Natural killer cell treated with Interleukin-12 subunit alpha and Interleukin-12 subunit beta and Interleukin-15 and Interleukin-18, amount 100 ng/mL, for 72 hours (primary cell): ENCODE data around the gene AMZ2. TPM values are rescaled to one million over a fixed set of nuclear protein-coding genes. Genes with fewer than 3 reads are reported as not detected.
"Not testable (repeated sequence)": the region's sequence is repeated elsewhere in the genome, so short reads cannot be mapped to it uniquely, and the experiment has no call there.

Source experiments
- ATAC-seq, 2 donors: fragments of 150-1000 bp; cut with Tn5 transposase in 1 of 2; sonication (Bioruptor Pico), chemical (Tn5 transposase) in 1 of 2; 2 replicates each; pipeline ENCODE4 v1.10.0; 2021
- DNase-seq: peaks from one replicate; pipeline ENCODE4 v3.0.0; 2022; ENCODE audit warnings: low spot score
- H3K27ac Mint-ChIP-seq, 2 donors: 1 replicate in 1 of 2; 2 replicates in 1 of 2; pipeline ENCODE4 v1.8.0; 2022; ENCODE audit warnings: mixed read lengths in 2 of 2, mild to moderate bottlenecking in 1 of 2, moderate library complexity in 1 of 2
- H3K27me3 Mint-ChIP-seq, 2 donors: 1 replicate in 1 of 2; 2 replicates in 1 of 2; pipeline ENCODE4 v1.8.0; 2022; ENCODE audit warnings: mixed read lengths in 2 of 2
- H3K36me3 Mint-ChIP-seq: one replicate; pipeline ENCODE4 v1.8.0; 2022; ENCODE audit warnings: mixed read lengths
- H3K4me1 Mint-ChIP-seq, 2 donors: 1 replicate in 1 of 2; 2 replicates in 1 of 2; pipeline ENCODE4 v1.8.0; 2022; ENCODE audit warnings: low read depth in 2 of 2, mixed read lengths in 2 of 2, mild to moderate bottlenecking in 1 of 2
- H3K4me3 Mint-ChIP-seq: one replicate; pipeline ENCODE4 v1.8.0; 2022; ENCODE audit warnings: mixed read lengths
- H3K9me3 Mint-ChIP-seq: 2 replicates; pipeline ENCODE4 v1.8.0; 2022; ENCODE audit warnings: mixed read lengths
- total RNA-seq, 2 donors: library from RNA; stranded (reverse); gene quantifications; one replicate each; pipeline ENCODE4 v1.2.3, GENCODE V29; 2022

AMZ2 gene, protein sequence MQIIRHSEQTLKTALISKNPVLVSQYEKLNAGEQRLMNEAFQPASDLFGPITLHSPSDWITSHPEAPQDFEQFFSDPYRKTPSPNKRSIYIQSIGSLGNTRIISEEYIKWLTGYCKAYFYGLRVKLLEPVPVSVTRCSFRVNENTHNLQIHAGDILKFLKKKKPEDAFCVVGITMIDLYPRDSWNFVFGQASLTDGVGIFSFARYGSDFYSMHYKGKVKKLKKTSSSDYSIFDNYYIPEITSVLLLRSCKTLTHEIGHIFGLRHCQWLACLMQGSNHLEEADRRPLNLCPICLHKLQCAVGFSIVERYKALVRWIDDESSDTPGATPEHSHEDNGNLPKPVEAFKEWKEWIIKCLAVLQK
- 10 to 100 TPM; 47.1 to 62.2 TPM for total RNA-seq

DNA sequence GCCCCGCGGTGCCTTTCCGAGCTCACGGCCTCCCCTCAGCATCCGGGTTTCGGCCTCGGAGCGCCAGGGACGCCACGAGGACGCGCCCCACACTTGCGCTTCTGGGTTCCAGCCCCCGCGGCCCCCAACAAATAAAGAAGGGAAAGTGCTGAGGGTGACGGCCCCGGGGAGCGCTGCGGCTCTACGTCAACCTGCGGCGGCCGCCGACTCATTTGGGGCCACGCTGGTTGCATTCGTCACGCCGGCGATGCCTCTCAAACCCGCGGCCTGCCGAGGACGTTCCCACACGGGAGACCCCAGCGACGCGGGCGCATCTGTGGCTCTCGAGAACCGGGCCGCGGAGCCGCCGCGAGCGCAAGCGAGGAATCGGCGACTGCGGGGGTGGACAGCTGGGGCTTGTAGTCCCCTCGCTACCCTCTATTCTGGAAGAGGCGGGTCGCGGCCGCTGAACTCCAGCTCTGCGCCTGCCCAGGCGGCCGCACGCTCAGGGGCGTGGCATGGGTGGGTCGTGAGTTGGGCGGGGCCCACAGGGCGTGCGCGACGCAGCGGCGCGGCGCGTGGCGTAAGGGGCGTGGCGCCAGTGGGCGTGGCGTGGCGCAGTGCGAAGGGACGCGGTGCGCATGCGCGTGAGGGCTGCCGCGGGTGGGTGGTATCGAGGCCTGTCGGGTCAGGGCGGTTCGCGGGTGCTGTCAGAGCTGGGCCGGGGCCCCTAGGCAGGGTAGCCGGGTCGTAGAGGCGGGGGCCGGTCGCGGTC lies at the start of gene AMZ2:
AMZ2 (plus strand) TSS at position 599 of the 754 bp plus-strand sequence. CDS start 2,145 bp downstream, outside the sequence.
- Mint-ChIP-seq H3K27me3 (no peaks in the 10 kb centered on the region), H3K36me3 (no peaks in the 10 kb centered on the region), H3K4me3 (peak within 1 kb of the TSS; percentile 88), H3K27ac (peak within 1 kb of the TSS; percentile 97 to 98), H3K4me1 (peaks cover 27 to 29% of the 10 kb centered on the region in 2 donors), H3K9me3 (no peaks in the 10 kb centered on the region)
- ATAC-seq (peak; percentile 94 to 96), DNase-seq (peak; percentile 96)

DNA sequence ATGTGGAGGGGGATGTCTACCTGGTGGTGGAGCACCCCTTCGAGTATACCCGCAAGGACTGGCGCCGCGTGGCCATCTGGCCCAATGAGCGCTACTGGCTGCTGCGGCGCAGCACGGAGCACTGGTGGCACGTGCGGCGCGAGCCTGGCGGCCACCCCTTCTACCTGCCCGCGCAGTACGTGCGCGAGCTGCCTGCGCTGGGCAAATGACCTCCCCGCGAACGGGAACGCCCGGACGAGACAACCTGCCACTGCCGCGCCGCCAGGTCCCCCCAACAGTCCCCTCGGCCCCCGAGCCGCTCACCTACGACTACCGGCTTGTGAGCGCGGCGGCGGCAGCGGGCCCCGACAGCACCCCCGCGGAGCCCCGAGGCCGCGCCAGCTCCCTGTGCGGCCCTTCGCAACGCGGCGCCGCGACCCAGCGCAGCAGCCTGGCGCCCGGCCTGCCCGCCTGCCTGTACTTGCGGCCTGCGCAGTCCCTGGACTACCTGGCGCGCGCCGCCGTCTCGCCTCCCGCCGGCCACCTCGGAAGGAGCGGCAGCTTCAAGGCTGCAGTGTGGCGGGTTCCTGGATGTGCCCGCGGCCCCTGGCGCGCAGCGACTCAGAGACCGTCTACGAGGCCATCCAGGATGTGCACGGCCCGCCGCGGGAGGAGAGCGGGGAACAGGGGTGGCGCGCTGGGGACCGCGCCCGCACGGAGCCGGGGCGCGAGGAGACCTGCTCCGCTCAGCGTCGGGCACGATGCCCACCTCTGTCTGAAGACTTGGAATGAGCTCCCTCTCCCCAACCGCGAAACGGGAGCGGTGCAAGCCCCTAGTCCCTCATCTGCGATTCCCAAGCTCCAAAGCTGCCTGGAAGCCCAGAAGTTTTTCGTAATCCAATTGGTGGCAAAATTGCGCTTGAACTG lies 48.7 kb upstream of the AMZ2 start:
- Mint-ChIP-seq H3K27ac (no peak overlapping the region), H3K4me1 (peaks cover 11 to 20% of the 10 kb centered on the region in 2 donors), H3K27me3 (peaks cover 0 to 15% of the 10 kb centered on the region in 2 donors)

DNA sequence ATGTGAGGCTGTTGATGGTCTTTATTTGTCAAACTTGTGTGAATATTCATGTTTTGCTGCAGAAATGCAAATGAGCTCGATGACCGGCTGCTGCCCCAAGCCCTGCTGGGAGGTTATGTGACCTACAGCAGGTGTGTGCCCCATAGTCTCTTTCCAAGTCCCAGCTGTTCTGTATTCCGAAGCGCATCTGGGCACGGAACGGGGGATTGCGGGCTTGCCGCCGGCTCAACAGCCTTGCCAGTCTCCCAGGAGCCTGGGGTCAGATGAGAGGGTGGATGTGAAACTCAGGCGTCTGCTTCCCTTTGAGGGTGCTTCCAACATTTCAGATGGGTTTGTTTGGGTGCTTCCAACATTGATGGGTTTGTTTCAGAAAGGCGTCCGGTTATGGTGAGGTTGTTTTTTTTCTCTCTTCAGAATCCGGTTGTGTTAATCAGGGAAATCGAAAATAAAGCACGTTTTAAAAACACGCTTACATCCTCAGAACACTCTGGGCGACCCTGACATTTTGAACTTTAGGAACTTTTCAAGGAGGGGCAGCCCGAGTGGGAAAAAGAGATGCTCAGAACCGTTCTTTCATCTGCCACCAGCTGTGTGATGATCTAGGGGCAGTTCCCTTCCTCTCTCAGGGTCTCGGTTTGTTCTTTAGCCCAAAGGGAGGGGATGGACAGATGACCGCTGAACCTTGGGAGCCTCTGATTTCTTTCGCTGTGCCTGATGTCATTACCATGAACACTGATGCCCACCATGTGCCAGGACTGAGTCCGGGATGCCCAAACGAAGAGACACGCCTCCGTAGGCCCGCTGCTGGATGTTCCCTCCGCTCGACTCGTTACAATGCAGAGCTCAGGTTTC lies 47.8 kb upstream of the AMZ2 start:
- Mint-ChIP-seq H3K36me3 (no peaks in the 10 kb centered on the region), H3K4me1 (peaks cover 11 to 22% of the 10 kb centered on the region in 2 donors), H3K4me3 (peak overlapping the region; percentile 84), H3K27me3 (peaks cover 0 to 15% of the 10 kb centered on the region in 2 donors), H3K27ac (no peak overlapping the region), H3K9me3 (no peaks in the 10 kb centered on the region)
- DNase-seq = no peak
- ATAC-seq = no peak

More for the DNA sequence above, 48.7 kb upstream of the AMZ2 start:
- DNase-seq = no peak
- Mint-ChIP-seq H3K9me3 (no peaks in the 10 kb centered on the region), H3K36me3 (no peaks in the 10 kb centered on the region), H3K4me3 (peak overlapping the region; percentile 84)
- peak; percentile 64 to 72 for ATAC-seq

DNA sequence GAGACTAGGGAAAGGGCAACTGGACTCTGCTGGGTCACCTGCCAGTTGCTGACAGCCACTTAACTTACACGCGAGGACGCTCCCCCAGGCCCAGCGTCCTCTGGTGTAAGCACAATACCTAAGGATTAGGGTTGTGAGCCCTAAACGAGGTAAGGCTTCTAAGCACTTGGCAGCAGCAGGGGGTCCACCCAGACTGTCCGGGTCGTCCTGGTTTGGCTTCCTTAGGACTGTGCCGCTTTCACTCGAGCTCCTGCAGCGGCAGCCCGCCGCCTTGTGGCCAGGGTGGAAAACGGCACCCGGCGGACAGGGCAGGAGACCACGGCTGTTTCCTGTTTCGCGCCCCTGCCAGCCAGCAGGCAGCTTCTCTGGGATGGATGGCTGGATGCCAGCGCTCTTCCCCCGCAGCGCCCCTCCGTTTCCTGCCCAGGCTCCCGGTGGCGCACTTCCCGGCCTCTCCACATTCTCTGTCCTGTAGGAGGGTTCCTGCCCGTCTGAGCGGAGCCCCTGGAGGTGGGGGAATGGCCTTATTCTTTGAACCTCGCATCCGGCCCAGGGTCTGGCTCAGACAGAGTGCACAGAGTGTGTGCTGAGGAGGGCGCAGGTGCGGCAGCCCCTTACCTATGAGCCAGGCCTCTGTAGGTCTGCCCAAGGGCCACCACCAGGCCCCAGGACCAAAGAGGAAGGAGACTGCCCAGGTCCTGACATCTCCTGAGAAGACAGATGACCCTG lies 47.0 kb upstream of the AMZ2 start:
- Mint-ChIP-seq H3K27ac (no peak overlapping the region), H3K9me3 (no peaks in the 10 kb centered on the region), H3K4me1 (peaks cover 11 to 16% of the 10 kb centered on the region in 2 donors), H3K4me3 (peak overlapping the region; percentile 84), H3K27me3 (peaks cover 0 to 8% of the 10 kb centered on the region in 2 donors), H3K36me3 (no peaks in the 10 kb centered on the region)
- DNase-seq (peak; percentile 82), ATAC-seq (peak; percentile 62 to 69)

- peaks cover 14 to 18% of the 10 kb centered on the region in 2 donors for H3K4me1 Mint-ChIP-seq
- H3K9me3 Mint-ChIP-seq, H3K4me3 Mint-ChIP-seq, ATAC-seq, H3K27me3 Mint-ChIP-seq, DNase-seq, H3K27ac Mint-ChIP-seq, H3K36me3 Mint-ChIP-seq: not testable (repeated sequence)
Measured at GRCh38 chr17:68201418-68201771, 46.4 kb upstream of the AMZ2 start.

- not testable (repeated sequence) for ATAC-seq, H3K27me3 Mint-ChIP-seq, H3K9me3 Mint-ChIP-seq, H3K27ac Mint-ChIP-seq, H3K36me3 Mint-ChIP-seq, DNase-seq, H3K4me3 Mint-ChIP-seq
- peaks cover 22 to 26% of the 10 kb centered on the region in 2 donors for H3K4me1 Mint-ChIP-seq
Measured at GRCh38 chr17:68202321-68202720, 45.5 kb upstream of the AMZ2 start.

GRCh38 chr17:68204736-68205135 lies 43.1 kb upstream of the AMZ2 start:
- Mint-ChIP-seq H3K4me1 (peaks cover 26 to 28% of the 10 kb centered on the region in 2 donors), H3K27me3 (peaks cover 0 to 6% of the 10 kb centered on the region in 2 donors), H3K4me3 (peak overlapping the region; percentile 91), H3K27ac (no peak overlapping the region), H3K36me3 (no peaks in the 10 kb centered on the region), H3K9me3 (no peaks in the 10 kb centered on the region)
- DNase-seq (no peak), ATAC-seq (no peak)

- DNase-seq (peak; percentile 94), ATAC-seq (peak; percentile 94)
- Mint-ChIP-seq H3K9me3 (no peaks in the 10 kb centered on the region), H3K4me1 (peaks cover 24 to 25% of the 10 kb centered on the region in 2 donors), H3K36me3 (peaks cover 4% of the 10 kb centered on the region), H3K27ac (peak overlapping the region; percentile 60 to 91), H3K4me3 (peak overlapping the region; percentile 91), H3K27me3 (peaks cover 0 to under 1% of the 10 kb centered on the region in 2 donors)
Measured at GRCh38 chr17:68205251-68205807, 42.5 kb upstream of the AMZ2 start.

- H3K27me3 Mint-ChIP-seq = no peaks in the 10 kb centered on the region
- no peak for DNase-seq
- H3K27ac Mint-ChIP-seq = peak overlapping the region; percentile 91 to 96
Measured at GRCh38 chr17:68205808-68206720, 41.8 kb upstream of the AMZ2 start.

DNA sequence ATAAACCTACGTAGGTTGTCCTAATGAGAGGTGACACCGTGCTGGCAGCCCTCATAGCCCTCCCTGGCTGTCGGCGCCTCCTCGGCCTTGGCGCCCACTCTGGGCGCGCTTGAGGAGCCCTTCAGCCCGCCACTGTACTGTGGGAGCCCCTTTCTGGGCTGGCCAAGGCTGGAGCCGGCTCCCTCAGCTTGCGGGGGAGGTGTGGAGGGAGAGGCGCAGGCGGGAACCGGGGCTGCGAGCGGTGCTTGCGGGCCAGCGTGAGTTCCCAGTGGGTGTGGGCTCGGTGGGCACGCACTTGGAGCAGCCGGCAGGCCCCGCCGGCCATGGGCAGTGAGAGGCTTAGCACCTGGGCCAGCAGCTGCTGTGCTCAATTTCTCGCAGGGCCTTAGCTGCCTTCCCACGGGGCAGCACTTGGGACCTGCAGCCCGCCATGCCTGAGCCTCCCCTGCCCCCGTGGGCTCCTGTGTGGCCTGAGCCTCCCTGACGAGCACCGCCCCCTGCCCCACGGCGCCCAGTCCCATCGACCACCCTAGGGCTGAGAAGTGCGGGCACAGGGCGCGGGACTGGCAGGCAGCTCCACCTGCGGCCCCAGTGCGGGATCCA lies 40.1 kb upstream of the AMZ2 start:
- Mint-ChIP-seq H3K27ac (peak overlapping the region in 1 of 2 donors; percentile 91), H3K27me3 (no peaks in the 10 kb centered on the region), H3K36me3 (peaks cover 6% of the 10 kb centered on the region), H3K4me1 (peaks cover 31% of the 10 kb centered on the region in 2 donors), H3K9me3 (no peaks in the 10 kb centered on the region), H3K4me3 (peak overlapping the region; percentile 91)
- ATAC-seq (no peak), DNase-seq (no peak)

More at GRCh38 chr17:68205808-68206720, 41.8 kb upstream of the AMZ2 start:
- H3K4me3 Mint-ChIP-seq = peak overlapping the region; percentile 91
- H3K9me3 Mint-ChIP-seq = no peaks in the 10 kb centered on the region
- H3K36me3 Mint-ChIP-seq = peaks cover 6% of the 10 kb centered on the region
- ATAC-seq = peak; percentile 29 to 54
- peaks cover 27 to 30% of the 10 kb centered on the region in 2 donors for H3K4me1 Mint-ChIP-seq

GRCh38 chr17:68208651-68209050 lies 39.2 kb upstream of the AMZ2 start:
- not testable (repeated sequence) for H3K27me3 Mint-ChIP-seq, H3K9me3 Mint-ChIP-seq, ATAC-seq, H3K36me3 Mint-ChIP-seq, DNase-seq, H3K27ac Mint-ChIP-seq
- Mint-ChIP-seq H3K4me3 (peak overlapping the region; percentile 53), H3K4me1 (peaks cover 38 to 40% of the 10 kb centered on the region in 2 donors)
